Measurements from ENCODE around the gene BLVRB. TPM values are rescaled to one million over a fixed set of nuclear protein-coding genes. Genes with fewer than 3 reads are reported as not detected.
"Not testable (repeated sequence)": the region's sequence is repeated elsewhere in the genome, so short reads cannot be mapped to it uniquely, and the experiment has no call there.

Gene BLVRB
- total and polyA plus RNA-seq, 2 donors (not counting 3 experiments of a cell fraction or from before 2014, with no cell fraction given) = 30.8 to 113 TPM

GRCh38 chr19:40410030-40410389, 55.5 kb downstream of the BLVRB start:
- ChIA-PET CTCF (no interaction called here), POLR2A (no interaction called here)
- dilution Hi-C loops (cut with MboI; ENCODE audit: extremely low pct_ligation_motif_present, low sequenced_read_pairs) = no loop called here
- Histone ChIP-seq H3K36me3 (ENCODE audit: control insufficient read depth in 2 of 2, extremely low read depth in 1 of 2, insufficient read depth in 2 of 2, low read length in 2 of 2) (no peaks in the 10 kb centered on the region), H3K9ac (replicated peaks; ENCODE audit: extremely low read depth, insufficient read depth, low read length) (no peak overlapping the region), H3K9me1 (replicated peaks; ENCODE audit: control insufficient read depth, extremely low read depth, insufficient read depth, low read length) (no peaks in the 10 kb centered on the region), H2AFZ (ENCODE audit: low read depth, low read length) (no peak overlapping the region), H4K20me1 (replicated peaks; ENCODE audit: control insufficient read depth, extremely low read depth, insufficient read depth, low read length) (no peaks in the 10 kb centered on the region), H3K4me2 (ENCODE audit: insufficient read depth, low read length) (no peak overlapping the region), H3K4me1 (ENCODE audit: control insufficient read depth, extremely low read depth, insufficient read depth, low read length) (no peaks in the 10 kb centered on the region), H3K9me3 (replicated peaks; ENCODE audit: control insufficient read depth, insufficient read depth, low read length) (no peaks in the 10 kb centered on the region), H3K27me3 (ENCODE audit: control insufficient read depth in 2 of 2, insufficient read depth in 2 of 2, low read length in 2 of 2) (no peaks in the 10 kb centered on the region), H3K79me2 (ENCODE audit: control insufficient read depth, insufficient read depth, low read length) (no peaks in the 10 kb centered on the region), H3K4me3 (replicated peaks in 1 of 3; ENCODE audit: insufficient read depth in 1 of 3, low read depth in 1 of 3, low read length in 3 of 3) (no peak overlapping the region), H3K27ac (ENCODE audit: insufficient read depth, low read depth, low read length) (no peak overlapping the region)
- no peak for TF ChIP-seq POLR2A (IDR thresholded peaks at IDR 0.05; ENCODE audit: low read depth, low read length)
- no peak for TF ChIP-seq FOS (IDR thresholded peaks at IDR 0.05; ENCODE audit: borderline replicate concordance, insufficient read depth, low read length)
- TF ChIP-seq MYC (IDR thresholded peaks at IDR 0.05; ENCODE audit: low read depth, low read length) = no peak
- no peak for TF ChIP-seq CTCF (IDR thresholded peaks at IDR 0.05; ENCODE audit: extremely low read depth in 1 of 2, insufficient read depth in 1 of 2, low read depth in 1 of 2, low read length in 2 of 2)
- DNase-seq (ENCODE audit: low read depth, low spot score) (no peak), FAIRE-seq (no peak)
- BruUV-seq (replicated peaks) = no TSS peak
- intact Hi-C loops (cut with micrococcal nuclease) = no loop called here

GRCh38 chr19:40408598-40408925, 57.0 kb downstream of the BLVRB start:
- FAIRE-seq; H3K27ac ChIP-seq (ENCODE audit: insufficient read depth, low read depth, low read length); POLR2A ChIA-PET; intact Hi-C loops (cut with micrococcal nuclease); H3K4me1 ChIP-seq (ENCODE audit: control insufficient read depth, extremely low read depth, insufficient read depth, low read length); H3K4me3 ChIP-seq (replicated peaks in 1 of 3; ENCODE audit: insufficient read depth in 1 of 3, low read depth in 1 of 3, low read length in 3 of 3); H3K9me1 ChIP-seq (replicated peaks; ENCODE audit: control insufficient read depth, extremely low read depth, insufficient read depth, low read length); H3K27me3 ChIP-seq (ENCODE audit: control insufficient read depth in 2 of 2, insufficient read depth in 2 of 2, low read length in 2 of 2); H3K9me3 ChIP-seq (replicated peaks; ENCODE audit: control insufficient read depth, insufficient read depth, low read length); H3K36me3 ChIP-seq (ENCODE audit: control insufficient read depth in 2 of 2, extremely low read depth in 1 of 2, insufficient read depth in 2 of 2, low read length in 2 of 2); H2AFZ ChIP-seq (ENCODE audit: low read depth, low read length); H3K4me2 ChIP-seq (ENCODE audit: insufficient read depth, low read length); DNase-seq (ENCODE audit: low read depth, low spot score); H4K20me1 ChIP-seq (replicated peaks; ENCODE audit: control insufficient read depth, extremely low read depth, insufficient read depth, low read length); H3K79me2 ChIP-seq (ENCODE audit: control insufficient read depth, insufficient read depth, low read length); dilution Hi-C loops (cut with MboI; ENCODE audit: extremely low pct_ligation_motif_present, low sequenced_read_pairs); BruUV-seq (replicated peaks); H3K9ac ChIP-seq (replicated peaks; ENCODE audit: extremely low read depth, insufficient read depth, low read length): not testable (repeated sequence)
- CTCF ChIA-PET = interaction anchor here (0.9 to 2.2 kb wide), 3 partner anchors 12 to 35 kb away, joined by 3 to 9 read pairs (median 4); no protein-coding TSS in a partner anchor
